ENCODE data around the gene TUBG2. TPM values are rescaled to one million over a fixed set of nuclear protein-coding genes. Genes with fewer than 3 reads are reported as not detected.
"Not testable (repeated sequence)": the region's sequence is repeated elsewhere in the genome, so short reads cannot be mapped to it uniquely, and the experiment has no call there.

The TUBG2 gene
- total RNA-seq, result 15.6 TPM
- long read RNA-seq, transcript TUBG2-201 (11 exons, 1,761 nt), result major isoform, 14 of 42 reads
- long read RNA-seq, partial matches to known transcripts, result 16 of 42 reads
- long read RNA-seq, other reads (novel, unspliced or antisense), result 12 of 42 reads

DNA sequence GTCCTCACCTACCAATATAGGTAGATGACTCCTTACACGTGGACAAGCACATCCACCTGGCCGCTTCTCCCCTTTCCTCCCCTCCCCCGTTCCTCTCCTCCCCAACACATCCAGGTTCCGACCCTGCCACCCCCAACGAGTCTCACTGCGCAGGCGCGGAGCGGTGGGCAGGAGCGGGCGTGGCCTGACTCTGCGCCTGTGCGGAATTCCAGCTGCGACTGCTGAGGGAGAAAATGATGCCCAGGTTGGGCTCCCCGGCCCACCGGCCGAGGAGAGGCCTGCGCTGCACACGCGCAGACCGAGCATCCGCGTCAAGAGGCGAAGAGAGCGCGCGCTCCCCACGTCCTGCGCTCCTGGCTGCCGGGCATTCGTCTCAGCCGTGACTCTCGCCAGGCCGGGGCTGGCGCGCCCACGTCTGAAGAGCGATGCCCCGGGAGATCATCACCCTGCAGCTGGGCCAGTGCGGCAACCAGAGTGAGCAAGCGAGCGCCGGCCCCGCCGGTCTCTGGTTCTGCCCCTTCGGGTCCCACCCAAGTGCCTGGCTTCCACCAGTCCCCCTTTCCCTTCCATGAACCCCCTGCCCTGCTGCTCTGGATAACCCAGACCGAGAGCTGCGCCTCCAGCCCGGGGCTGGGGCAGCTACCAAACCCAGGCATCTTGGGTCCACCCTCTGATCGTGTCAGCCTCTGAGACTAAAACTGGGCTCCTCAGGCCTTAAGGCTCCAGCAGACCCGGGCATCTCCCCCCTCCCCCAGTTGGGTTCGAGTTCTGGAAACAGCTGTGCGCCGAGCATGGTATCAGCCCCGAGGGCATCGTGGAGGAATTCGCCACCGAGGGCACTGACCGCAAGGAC lies at the start of gene TUBG2:
Gene TUBG2, plus strand, starts transcription at position 206 of the 853 bp plus-strand sequence. Its CDS starts 220 bp downstream, at position 426.
- peak within 1 kb of the TSS; percentile 90 for H3K4me3 ChIP-seq
- H3K9me3 ChIP-seq (replicated peaks), result no peaks in the 10 kb centered on the region
- peak; percentile 89 for DNase-seq
- H3K27me3 ChIP-seq (ENCODE audit: low read depth), result no peaks in the 10 kb centered on the region
- intact Hi-C loops (cut with micrococcal nuclease), result no loop called here
- TF ChIP-seq, protein P1, sequence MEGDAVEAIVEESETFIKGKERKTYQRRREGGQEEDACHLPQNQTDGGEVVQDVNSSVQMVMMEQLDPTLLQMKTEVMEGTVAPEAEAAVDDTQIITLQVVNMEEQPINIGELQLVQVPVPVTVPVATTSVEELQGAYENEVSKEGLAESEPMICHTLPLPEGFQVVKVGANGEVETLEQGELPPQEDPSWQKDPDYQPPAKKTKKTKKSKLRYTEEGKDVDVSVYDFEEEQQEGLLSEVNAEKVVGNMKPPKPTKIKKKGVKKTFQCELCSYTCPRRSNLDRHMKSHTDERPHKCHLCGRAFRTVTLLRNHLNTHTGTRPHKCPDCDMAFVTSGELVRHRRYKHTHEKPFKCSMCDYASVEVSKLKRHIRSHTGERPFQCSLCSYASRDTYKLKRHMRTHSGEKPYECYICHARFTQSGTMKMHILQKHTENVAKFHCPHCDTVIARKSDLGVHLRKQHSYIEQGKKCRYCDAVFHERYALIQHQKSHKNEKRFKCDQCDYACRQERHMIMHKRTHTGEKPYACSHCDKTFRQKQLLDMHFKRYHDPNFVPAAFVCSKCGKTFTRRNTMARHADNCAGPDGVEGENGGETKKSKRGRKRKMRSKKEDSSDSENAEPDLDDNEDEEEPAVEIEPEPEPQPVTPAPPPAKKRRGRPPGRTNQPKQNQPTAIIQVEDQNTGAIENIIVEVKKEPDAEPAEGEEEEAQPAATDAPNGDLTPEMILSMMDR (IDR thresholded peaks at IDR 0.05; ENCODE audit: borderline replicate concordance), result no peak
- peaks cover 24% of the 10 kb centered on the region for H3K36me3 ChIP-seq
- H3K27ac ChIP-seq (replicated peaks), result peak within 1 kb of the TSS; percentile 88
- H3K4me1 ChIP-seq, result peaks cover 31% of the 10 kb centered on the region

GRCh38 chr17:42609814-42610801 lies 49.0 kb upstream of the TUBG2 start:
- not testable (repeated sequence) for DNase-seq; H3K9me3 ChIP-seq (replicated peaks); H3K27me3 ChIP-seq (ENCODE audit: low read depth)
- intact Hi-C loops (cut with micrococcal nuclease), result loop anchor here (10.0 kb wide), 1 partner anchor 65 kb away; the partner anchor contains the start of gene PLEKHH3
- Histone ChIP-seq H3K36me3 (peaks cover 36% of the 10 kb centered on the region), H3K27ac (replicated peaks) (peak overlapping the region; percentile 97), H3K4me1 (peaks cover 54% of the 10 kb centered on the region), H3K4me3 (peak overlapping the region; percentile 98)

GRCh38 chr17:42612013-42612412 lies 47.1 kb upstream of the TUBG2 start:
- peaks cover 46% of the 10 kb centered on the region for H3K36me3 ChIP-seq
- TF ChIP-seq, protein P1 (IDR thresholded peaks at IDR 0.05; ENCODE audit: borderline replicate concordance), result no peak
- intact Hi-C loops (cut with micrococcal nuclease), result loop anchor here (10.0 kb wide), 1 partner anchor 63 kb away; the partner anchor contains the start of gene PLEKHH3
- H3K27me3 ChIP-seq (ENCODE audit: low read depth), result no peaks in the 10 kb centered on the region
- peaks cover 35% of the 10 kb centered on the region for H3K4me1 ChIP-seq
- H3K9me3 ChIP-seq (replicated peaks), result no peaks in the 10 kb centered on the region
- no peak overlapping the region for H3K27ac ChIP-seq (replicated peaks)
- no peak for DNase-seq
- H3K4me3 ChIP-seq, result no peak overlapping the region

DNA sequence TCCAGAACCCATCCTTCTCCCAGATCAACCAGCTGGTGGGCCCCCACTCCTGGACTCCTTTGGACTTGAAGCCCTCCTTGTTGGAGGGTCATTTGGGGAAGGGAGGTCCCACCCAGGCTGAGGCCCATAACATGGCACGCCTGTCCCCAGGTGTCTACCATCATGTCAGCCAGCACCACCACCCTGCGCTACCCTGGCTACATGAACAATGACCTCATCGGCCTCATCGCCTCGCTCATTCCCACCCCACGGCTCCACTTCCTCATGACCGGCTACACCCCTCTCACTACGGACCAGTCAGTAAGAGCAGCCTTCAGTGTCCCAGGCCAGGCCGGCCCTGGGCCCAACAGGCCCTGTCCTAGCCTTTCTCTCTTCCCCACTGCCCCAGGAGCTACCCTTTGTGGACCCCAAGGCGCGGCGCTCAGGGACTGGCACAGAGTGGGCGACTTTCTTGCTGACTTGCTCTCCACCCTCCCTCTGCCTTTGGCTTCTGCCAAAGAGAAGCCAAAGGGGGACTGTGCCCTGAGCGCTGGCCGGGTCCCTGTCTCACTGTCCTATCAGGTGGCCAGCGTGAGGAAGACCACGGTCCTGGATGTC lies 45.3 kb upstream of the TUBG2 start:
- Histone ChIP-seq H3K9me3 (replicated peaks) (no peaks in the 10 kb centered on the region), H3K4me3 (no peak overlapping the region), H3K36me3 (peaks cover 46% of the 10 kb centered on the region), H3K4me1 (peaks cover 31% of the 10 kb centered on the region), H3K27ac (replicated peaks) (no peak overlapping the region), H3K27me3 (ENCODE audit: low read depth) (no peaks in the 10 kb centered on the region)
- intact Hi-C loops (cut with micrococcal nuclease), result loop anchor here (10.0 kb wide), 1 partner anchor 61 kb away; the partner anchor contains the start of gene PLEKHH3
- TF ChIP-seq, protein P1 (IDR thresholded peaks at IDR 0.05; ENCODE audit: borderline replicate concordance), result no peak
- no peak for DNase-seq

- Histone ChIP-seq H3K27me3 (ENCODE audit: low read depth) (no peaks in the 10 kb centered on the region), H3K4me3 (peak overlapping the region; percentile 46), H3K9me3 (replicated peaks) (no peaks in the 10 kb centered on the region), H3K36me3 (peaks cover 32% of the 10 kb centered on the region), H3K4me1 (peaks cover 20% of the 10 kb centered on the region), H3K27ac (replicated peaks) (peak overlapping the region; percentile 89)
- TF ChIP-seq, protein P1 (IDR thresholded peaks at IDR 0.05; ENCODE audit: borderline replicate concordance), result no peak
- intact Hi-C loops (cut with micrococcal nuclease), result loop anchor here (10.0 kb wide), 1 partner anchor 57 kb away; the partner anchor contains the start of gene PLEKHH3
- no peak for DNase-seq
Measured at GRCh38 chr17:42617956-42618431, 41.1 kb upstream of the TUBG2 start.
